GM21786 (cell line): Measurements from ENCODE around the gene PPP1R12C.
A peak's percentile ranks its signal among the peaks of the same experiment; 100 is the strongest.

ENCODE experiments used
- ATAC-seq: cut with Tn5 transposase; IDR thresholded peaks from one replicate; pipeline ENCODE4 v1.9.1; 2021; ENCODE audit not compliant: unreplicated experiment

The PPP1R12C gene

DNA sequence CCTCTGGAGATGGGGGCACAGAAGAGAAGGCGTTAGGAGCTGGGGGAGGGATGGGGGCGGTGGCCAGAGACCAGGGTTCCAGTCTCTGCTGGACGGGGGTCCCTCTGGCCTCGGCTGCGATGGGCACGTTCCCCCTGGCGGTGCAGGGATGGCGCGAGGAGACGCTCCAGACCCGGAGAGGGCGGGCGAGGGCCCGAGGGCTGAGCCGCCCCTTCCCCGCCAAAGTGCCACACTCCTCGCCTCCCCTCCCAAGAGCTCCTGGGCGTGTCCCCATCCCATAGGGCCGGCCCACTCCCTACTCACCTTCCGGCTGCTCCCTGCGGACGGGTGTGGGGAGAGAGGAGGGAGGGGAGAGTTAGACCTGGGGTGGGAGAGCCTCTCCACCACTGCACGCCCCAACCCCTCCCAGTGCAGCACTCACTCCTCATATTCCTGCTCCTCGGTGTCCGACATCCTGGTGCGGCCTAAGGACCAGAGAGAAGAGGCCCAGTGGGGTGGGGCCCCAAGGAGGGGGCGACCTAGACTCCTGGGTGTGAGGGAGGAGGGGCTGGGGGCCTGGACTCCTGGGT lies 29.4 kb upstream of the PPP1R12C start:
- ATAC-seq = no peak

DNA sequence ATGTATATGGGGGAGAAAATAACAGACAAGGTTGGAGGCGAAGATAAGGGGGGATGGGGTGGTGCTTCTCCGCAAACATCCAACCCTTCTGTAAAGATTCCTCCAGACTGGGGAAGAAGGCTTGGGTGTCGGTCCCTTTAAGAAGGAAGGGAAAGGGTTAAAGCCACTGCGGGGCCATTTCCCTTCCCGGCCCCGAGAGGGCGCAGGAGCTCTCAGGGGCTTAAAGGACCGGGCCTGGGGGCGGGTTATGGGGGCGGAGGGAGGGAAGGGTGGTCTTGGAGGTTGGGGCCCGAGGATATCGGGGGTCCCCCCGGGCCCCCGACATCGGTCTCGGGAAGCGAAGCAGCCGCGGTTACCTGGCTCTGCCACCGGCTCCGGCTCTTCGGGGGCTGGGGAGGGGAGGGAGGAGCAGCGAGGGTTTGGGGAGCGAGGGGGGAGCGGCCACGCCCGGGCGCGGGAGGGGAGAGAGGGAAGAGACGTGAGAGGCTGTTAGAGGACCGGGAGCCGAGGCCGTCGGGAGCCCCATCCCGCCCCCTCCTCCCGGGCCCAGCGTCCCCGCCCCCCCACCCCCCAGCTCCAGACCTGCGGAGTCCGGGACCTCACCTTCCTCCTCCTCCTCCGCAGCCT lies 28.8 kb upstream of the PPP1R12C start:
- no peak for ATAC-seq

DNA sequence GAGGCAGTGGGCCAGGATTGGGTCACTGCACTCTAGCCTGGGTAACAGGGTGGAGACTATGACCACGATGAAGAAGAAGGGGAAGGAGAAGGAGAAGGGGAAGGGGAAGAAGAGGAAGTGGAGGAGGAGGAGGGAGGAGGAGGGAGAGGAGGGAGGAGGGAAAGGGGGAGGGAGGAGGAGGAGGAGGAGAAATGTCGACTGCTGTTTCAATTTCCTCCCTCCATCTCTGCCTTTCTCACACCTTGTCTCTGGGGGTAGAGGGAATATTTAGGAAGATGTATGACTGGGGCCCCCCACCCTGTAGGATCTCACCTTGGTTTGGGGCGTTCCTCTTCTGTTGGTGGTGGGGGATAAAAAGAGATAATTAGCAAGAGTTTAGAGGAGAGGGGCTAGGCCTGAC lies 27.8 kb upstream of the PPP1R12C start:
- no peak for ATAC-seq

DNA sequence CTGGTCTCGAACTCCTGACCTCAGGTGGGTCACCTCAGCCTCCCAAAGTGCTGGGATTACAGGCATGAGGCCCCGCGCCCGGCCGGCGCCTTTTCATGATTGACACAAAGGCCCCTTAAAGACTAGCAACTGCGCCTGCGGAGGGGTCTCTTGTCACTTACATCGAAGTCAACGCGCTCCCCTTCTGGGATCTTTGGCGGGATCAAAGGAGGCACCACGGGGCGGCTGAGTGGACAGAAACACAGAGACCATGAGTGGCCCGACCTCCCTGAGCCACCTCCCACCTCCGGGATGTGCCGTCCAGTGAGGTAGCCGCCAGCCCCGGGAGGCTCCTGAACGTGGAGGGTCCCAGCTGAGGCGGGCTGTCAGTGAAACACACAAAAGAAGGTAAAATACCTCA lies 24.3 kb upstream of the PPP1R12C start:
- ATAC-seq = no peak

DNA sequence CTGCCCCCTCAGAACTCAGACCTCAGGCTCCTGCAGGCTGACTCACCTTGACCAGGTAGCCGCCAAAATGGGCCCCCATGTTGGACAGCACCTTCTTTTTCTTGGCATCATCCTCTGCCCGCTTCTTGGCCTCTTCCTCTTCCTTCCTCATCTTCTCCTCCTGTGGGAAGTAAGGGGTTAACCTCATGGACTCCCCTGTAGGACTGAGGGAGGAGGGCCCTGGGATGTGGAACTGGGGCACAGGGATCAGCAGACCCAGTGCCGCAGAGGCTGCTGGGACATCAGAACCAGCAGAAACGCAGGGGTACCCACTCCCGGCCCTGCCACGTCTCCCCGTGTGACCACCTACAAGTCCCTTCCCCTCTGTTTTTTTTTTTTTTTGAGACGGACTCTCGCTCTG lies 20.5 kb upstream of the PPP1R12C start:
- no peak for ATAC-seq

DNA sequence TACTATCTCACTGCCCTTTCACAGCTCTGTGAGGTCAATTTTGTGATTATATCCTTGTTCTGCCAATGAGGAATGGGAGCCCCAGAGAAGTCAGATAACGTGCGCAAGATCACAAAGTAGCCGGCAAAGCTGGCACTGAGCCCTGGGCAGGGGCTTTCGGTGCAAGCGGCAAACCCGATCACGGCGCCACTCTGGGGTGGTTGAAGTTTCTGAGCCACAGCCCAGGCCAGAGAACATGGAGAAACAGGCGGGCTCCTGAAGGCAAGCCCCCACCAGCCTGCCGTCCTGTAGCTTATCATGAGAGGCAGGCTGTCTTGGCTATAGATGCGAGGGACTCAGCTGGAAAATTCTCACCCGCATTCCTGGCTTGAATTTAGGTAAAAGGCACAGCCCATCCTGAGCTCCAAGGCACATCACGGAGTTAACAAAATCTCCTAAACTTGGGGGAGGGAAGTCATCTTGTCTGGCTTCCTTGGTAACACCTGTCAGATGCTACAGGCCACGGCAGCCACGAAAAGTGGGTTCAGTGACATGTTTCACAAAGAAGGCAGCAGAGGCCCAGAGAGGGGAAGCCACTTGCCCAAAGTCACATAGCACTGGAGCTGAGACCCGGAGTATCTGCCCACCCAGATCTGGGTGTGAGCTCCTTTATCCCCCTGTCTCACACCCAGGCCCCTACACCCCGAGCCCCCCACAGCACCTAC lies 19.1 kb upstream of the PPP1R12C start:
- ATAC-seq = no peak

DNA sequence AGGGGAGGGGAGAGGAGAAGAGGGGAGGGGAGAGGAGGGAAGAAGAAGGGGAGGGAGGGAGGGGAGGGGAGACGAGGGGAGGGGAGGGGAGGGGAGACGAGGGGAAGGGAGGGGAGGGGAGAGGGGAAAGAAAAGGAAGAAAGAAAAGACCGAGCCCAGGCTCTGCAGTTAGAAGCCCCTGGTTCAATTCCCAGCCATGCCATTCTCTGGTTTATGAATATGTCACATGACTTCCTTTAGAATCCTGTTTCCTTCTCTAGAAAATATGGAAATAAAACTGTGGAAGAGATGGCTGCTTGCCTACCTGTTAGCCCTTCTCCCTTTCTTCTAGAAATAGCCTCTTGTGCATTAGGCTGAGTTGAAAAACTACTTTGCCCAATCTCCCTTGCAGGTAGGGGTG lies 17.3 kb upstream of the PPP1R12C start:
- no peak for ATAC-seq

DNA sequence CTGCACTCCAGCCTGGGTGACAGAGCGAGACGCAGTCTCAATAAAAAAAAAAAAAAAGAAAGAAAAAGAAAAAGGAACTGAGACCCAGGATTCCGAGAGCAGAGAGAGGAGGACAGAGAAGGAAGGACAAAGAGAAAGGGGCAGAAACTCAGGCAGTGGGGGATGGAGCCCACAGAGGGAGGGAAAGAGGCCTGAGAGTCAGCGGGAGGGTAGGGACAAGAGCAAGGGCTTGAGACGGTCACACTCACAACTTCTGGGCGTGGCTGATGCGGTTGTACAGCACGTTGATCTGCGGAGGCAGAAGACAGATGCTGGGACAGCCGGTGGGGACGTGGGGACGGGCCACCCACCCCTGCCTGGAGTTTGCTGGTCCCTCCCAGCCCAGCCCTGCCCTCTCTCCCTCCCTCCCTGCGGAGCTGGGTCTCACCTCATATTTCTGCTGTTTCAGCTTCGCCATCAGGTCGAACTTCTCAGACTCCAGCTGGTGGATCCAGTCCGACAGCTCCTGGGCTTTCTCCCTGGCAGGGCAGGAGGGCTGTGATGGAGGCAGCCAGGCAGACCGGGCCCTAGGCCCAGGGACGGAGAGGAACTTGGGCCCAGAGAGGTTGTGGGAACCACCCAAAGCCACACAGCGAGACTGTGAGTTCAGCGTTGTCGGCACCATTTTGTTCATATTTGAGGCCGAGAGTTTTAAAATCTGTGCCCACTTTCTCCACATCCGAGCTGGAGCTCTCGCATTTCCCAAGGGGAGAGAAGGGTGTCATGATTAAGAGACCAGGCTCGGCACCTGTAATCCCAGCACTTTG lies 16.4 kb upstream of the PPP1R12C start:
- ATAC-seq = no peak

DNA sequence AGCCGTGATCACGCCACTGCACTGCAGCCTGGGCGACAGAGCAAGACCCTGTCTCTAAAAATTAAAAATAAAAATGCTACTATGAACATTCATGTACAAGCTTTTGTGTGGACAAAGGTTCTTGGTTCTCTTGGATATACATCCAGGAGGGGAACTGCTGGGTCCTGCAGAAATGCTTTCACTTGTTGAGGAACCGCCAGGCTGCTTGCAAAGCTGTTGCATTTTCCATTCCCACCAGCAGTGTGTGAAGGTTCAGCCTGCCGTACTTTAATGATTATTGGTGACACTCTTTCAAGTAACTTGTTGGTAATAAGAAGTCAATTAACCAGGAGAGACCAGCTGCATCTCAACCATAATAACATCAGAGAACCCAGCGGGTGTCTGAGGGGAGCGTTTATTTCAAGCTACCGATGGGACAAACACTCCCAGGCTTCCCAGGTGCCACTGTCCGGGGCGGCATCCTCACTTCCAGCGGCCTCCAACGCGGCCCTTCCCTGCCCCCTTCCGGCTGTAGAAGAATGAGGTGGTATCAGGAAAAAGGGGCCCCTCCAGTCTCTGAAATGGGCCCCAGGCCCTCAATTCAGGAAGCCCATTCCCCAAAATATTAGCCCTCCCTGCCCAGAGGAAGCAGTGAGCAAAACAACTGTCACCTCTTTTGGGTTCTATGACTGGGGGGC lies 15.2 kb upstream of the PPP1R12C start:
- no peak for ATAC-seq

DNA sequence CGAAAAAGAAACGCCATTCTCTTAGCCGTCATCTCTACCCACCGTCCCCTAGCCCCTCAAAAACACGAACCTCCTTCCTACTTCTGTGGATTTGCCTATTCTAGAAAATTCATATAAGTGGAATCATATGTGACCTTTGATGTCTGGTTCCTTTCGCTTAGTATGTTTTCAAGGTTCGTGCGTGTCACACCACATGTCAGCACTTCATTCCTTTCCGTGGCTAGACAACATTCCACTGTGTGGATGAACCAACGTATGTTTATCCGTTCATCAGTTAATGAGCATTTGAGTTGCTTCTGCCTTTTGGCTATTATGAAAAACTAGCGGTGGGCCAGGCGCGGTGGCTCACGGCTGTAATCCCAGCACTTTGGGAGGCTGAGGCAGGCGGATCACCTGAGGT lies 14.0 kb upstream of the PPP1R12C start:
- no peak for ATAC-seq

DNA sequence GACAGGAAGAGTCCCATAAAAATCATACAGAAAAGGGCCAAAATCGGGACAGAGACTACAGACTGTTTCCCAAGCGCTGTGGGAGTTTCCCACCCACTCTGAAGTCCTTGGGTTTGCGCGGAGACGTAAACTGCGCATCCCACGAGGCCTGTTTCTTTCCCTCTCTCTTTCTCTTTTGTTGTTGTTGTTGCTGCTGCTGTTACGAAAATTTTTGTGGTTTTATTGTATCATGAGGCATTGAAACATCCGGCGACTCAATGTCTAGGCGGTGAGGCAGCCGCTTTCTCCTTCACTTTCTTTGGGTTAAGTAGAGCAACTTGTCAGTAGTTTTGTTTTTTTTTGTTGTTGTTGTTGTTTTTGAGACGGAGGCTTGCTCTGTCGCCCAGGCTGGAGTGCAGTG lies 1.6 kb upstream of the PPP1R12C start:
- ATAC-seq = no peak

DNA sequence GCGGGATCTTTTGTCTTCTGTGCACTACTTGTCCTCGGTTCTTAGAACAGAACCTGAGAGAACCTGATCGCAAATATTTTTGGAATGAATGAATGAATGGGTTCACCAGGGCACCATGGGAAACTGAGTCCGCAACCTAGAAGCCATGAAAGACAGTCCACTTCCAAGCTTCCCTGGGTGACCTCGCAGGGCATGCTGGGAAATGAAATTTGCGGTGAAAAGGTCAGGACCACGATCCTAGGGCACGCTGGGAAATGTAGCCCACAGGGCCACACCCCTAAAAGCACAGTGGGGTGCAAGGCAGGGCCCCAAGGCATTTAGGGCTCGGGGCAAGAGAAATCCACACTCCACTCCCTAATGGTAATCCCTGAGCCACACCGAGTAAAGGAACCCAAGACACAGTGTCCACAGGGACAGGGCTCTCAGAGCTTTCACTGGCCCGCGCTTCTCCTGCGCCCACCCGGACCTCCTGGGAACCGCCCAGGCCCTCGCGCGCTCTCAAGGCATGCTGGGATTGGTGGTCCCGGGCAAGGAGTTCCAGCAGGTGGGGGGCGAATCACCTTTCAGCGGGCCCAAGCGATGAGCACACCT lies 1.1 kb upstream of the PPP1R12C start:
- no peak for ATAC-seq

DNA sequence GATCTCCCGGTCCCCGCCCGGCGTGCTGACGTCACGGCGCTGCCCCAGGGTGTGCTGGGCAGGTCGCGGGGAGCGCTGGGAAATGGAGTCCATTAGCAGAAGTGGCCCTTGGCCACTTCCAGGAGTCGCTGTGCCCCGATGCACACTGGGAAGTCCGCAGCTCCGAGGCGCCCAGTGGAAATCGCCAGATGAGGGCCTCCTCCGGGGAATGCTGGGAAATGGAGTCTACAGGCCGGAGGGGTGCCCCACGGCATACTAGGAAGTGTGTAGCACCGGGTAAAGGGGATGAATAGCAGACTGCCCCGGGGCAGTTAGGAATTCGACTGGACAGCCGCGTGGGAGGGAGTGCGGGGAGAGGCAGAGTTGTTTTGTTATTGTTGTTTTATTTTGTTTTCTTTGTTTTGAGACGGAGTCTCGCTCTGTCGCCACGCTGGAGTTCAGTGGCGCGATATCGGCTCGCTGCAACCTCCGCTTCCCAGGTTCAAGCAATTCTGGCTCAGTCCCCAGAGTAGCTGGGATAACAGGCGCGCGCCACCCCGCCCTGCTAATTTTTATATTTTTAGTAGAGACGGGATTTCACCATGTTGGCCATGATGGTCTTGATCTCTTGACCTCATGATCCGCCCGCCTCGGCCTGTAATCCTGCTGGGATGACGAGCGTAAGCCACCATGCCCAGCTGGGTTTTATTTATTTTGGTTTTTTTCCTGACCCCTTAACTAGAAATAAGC lies 390 bp upstream of the PPP1R12C start:
- ATAC-seq = peak; percentile 86

DNA sequence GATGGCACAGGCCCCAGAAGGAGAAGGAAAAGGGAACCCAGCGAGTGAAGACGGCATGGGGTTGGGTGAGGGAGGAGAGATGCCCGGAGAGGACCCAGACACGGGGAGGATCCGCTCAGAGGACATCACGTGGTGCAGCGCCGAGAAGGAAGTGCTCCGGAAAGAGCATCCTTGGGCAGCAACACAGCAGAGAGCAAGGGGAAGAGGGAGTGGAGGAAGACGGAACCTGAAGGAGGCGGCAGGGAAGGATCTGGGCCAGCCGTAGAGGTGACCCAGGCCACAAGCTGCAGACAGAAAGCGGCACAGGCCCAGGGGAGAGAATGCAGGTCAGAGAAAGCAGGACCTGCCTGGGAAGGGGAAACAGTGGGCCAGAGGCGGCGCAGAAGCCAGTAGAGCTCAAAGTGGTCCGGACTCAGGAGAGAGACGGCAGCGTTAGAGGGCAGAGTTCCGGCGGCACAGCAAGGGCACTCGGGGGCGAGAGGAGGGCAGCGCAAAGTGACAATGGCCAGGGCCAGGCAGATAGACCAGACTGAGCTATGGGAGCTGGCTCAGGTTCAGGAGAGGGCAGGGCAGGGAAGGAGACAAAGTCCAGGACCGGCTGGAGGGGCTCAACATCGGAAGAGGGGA lies 1.1 kb downstream of the PPP1R12C start:
- ATAC-seq = no peak

DNA sequence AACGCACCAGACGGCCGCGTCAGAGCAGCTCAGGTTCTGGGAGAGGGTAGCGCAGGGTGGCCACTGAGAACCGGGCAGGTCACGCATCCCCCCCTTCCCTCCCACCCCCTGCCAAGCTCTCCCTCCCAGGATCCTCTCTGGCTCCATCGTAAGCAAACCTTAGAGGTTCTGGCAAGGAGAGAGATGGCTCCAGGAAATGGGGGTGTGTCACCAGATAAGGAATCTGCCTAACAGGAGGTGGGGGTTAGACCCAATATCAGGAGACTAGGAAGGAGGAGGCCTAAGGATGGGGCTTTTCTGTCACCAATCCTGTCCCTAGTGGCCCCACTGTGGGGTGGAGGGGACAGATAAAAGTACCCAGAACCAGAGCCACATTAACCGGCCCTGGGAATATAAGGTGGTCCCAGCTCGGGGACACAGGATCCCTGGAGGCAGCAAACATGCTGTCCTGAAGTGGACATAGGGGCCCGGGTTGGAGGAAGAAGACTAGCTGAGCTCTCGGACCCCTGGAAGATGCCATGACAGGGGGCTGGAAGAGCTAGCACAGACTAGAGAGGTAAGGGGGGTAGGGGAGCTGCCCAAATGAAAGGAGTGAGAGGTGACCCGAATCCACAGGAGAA lies 1.9 kb downstream of the PPP1R12C start:
- ATAC-seq = no peak

DNA sequence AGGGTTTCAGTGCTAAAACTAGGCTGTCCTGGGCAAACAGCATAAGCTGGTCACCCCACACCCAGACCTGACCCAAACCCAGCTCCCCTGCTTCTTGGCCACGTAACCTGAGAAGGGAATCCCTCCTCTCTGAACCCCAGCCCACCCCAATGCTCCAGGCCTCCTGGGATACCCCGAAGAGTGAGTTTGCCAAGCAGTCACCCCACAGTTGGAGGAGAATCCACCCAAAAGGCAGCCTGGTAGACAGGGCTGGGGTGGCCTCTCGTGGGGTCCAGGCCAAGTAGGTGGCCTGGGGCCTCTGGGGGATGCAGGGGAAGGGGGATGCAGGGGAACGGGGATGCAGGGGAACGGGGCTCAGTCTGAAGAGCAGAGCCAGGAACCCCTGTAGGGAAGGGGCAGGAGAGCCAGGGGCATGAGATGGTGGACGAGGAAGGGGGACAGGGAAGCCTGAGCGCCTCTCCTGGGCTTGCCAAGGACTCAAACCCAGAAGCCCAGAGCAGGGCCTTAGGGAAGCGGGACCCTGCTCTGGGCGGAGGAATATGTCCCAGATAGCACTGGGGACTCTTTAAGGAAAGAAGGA lies 2.8 kb downstream of the PPP1R12C start:
- no peak for ATAC-seq

DNA sequence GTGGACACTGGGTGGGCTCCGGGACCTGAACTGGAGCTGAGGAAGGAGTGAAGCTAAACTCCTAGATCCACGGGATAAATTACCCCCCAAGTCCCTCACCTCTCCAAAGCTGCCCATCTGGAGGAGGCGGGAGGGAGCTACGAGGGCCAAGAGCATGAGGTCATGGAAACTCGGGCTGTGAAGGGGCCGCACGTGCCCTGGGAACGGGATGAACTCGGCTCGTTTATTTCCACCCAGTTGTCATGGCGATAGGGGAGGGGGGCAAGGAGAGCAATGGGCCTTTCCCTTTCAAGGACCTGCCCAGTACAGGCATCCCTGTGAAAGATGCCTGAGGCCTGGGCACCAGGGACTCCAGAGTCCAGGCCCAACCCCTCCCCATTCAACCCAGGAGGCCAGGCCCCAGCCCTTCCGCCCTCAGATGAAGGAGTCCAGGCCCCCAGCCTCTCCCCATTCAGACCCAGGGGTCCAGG lies 3.8 kb downstream of the PPP1R12C start:
- ATAC-seq = no peak

DNA sequence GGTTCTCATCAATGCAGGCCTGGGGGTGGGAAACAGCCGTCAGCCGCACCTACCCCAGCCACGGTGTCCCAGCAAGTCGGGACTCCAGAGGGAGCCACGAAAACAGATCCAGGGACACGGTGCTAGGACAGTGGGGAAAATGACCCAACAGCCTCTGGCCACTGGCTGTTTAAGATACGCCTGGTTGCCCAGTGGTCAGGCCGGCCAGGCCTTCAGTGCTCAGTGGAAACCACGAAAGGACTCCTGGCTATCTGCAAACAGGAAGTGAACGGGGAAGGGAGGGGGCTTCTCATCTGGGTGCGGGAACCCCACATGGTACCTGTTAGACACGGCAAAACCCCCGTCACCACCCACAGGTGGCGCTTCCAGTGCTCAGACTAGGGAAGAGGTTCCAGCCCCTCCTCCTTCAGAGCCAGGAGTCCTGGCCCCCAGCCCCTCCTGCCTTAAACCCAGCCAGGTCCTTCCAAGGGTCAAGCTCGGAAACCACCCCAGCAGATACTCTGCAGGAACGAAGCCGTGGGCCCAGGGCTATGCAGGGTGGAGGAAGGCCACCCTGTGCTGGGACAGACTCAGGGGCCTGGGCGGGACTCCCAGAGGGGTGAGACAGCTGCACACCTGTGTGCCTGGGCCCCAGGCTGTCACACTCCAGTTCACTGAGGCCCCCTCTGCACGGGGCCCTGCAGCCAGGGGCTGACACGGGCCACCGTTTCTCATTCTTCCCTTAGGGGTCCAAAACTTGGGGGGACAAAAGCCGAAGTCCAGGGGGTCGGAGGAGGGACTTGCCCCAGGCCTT lies 4.5 kb downstream of the PPP1R12C start:
- no peak for ATAC-seq
